Activated gamma-delta T cell treated with anti-CD3 and anti-CD28 coated beads, Interleukin-2, amount 50 U/mL, for 16 hours (primary cell): ENCODE results near the gene ITPKC.

Experiments used
- DNase-seq: peaks from one replicate; pipeline ENCODE4 v3.0.0-alpha.2; 2020; ENCODE audit warnings: low read depth

The ITPKC gene

DNA sequence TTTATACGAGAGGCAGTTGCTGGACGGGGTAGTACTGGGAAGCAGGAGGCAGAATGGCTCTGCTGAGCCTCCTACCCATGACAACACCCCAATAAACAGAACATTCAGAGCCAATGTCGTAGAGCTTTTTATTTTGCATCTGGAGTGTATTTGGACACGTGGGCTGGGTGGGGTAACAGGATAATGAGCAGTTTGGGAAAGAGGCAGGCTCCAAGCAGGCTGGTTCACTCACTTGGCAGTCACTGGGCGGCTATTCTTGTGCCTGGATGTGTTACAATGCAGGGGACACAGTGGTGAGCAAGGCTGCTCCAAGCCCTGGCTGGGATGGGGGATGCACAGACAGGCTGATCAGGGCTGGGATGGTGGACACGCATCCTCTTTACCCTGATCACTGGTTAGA is 23.8 kb downstream of the ITPKC start:
- no peak for DNase-seq

DNA sequence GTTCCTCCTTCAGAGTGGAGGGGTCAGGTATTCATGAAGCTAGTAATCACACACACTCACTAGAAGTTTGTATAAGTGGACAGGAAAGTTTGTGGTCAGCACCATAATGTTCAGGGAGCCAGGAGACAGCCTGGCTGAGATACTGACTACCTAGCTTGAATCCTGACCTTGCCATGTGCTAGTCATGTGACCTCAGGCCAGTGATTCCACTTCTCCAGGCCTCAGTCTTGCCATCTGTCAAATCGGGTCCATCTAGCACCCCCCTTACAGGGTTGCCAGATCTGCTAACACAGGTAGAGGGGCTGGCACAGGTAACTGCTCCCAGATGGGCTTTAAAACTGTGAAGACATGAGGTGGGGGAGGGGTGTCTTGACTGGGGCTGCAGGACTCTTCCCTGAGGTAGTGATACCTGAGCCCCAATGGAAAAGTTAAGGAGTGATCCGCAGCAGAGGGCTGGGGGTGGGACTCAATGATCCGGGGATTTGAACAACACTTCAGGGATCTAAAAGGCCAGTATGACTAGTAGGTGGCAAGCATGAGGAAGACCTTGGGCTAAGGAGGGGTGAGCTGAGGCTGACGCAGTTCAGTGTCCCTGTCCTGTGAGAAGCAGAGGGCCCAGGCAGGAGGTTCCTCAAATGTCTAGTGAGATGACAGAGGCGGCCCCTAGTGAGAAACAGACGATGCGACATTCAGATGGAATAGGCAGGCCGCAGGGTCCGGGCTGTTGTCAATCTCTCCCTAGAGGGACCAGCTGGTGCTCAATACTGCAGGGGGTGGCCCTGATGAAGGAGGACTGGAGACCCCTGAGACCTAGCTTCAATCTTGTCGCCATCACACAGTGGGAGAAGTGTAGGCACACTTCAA is 24.8 kb downstream of the ITPKC start:
- no peak for DNase-seq

DNA sequence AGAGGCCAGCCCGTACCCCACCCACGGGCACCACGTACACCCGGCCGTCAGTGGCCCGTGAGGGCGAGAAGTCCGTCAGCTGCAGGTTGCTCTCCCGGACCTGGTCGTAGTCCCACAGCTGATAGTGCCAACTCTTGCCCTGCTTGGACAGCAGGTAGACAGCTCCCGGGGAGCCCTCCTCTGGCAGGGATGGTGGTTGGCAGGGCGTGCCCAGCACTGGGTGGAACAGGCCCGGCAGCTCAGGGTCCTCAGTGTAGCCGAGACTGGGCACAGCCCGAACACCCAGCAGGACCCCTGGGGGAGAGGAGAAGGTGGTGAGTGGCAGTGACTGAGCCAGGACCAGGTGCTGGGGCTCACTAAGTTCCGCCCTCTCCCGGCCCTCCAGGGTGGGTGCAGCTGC is 25.6 kb downstream of the ITPKC start:
- no peak for DNase-seq

DNA sequence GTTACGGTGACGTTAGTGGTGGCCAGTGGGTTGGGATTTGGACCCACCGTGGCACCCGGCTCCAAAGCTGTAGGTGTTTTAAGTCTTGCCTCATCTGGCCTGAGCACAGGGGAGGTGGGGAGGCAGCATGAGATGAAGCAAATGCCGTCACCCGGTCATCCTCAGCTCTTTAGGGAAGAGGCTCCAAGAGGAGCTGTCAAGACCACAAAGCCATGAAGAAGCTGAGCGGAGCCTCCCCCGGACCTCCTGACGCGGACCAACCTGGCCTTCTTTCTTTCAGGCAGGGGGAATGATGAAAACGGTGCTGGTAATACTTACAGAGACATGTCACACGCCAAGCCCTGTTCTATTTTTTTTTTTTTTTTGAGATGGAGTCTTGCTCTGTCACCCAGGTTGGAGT is 26.0 kb downstream of the ITPKC start:
- no peak for DNase-seq

DNA sequence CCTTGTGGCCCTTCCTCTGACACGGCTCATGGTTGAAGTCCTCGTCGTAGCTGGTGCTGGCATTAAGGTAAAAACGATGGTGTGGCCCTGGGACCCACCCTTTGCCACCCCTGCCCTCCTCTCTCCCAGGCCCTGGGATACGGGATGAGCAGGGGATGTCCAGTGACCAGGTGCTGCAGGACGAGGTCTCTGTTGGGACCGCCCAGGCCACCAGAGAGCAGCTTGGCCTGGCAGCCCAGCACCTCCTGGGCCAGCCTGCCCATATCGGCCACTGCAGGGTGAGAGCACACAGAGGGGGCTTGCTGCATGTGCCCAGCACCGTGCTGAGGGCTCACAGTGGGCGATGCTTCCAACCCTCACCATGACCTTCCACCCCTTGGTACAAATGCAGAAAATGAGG is 27.0 kb downstream of the ITPKC start:
- DNase-seq, result no peak

DNA sequence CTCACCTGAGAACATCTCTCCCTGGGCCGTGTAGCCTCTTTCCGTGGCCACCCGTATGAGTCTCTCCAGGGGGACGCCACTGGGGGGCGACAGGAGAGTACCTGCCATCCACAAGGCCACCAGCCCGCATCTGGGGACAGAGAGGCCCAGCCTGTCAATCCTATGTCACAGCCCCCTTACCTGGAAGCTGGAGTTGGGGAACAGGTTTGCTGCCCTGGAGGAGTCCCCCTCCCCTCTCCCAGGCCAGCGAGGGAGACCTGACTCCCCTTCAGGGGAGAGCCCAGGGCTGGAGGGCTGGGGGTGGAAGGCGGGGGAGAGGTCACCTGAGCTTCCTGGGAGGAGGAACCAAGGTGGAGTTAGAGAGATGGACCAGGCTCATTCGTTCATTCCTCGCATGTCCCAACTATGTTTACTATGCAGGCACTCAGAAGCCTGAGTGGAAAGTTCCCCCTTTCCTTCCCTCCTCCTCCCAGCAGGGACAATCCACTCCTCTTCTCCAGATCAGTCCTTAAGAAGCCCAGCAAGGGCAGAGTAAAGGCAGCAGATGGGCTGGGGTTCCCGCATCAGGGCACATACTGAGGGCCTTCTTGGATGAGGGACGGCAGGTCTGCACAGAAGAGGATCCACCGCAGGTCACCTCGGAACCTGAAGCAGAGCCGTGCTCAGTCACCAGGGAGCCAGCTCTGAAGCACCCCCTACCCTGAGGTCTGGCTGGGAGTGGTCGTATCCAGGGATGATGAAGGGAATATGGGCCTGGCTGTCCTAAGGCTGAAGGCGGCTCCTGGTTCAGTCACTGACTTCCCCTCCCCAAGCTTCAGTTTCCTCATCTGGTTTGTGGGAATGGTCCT is 27.9 kb downstream of the ITPKC start:
- no peak for DNase-seq

DNA sequence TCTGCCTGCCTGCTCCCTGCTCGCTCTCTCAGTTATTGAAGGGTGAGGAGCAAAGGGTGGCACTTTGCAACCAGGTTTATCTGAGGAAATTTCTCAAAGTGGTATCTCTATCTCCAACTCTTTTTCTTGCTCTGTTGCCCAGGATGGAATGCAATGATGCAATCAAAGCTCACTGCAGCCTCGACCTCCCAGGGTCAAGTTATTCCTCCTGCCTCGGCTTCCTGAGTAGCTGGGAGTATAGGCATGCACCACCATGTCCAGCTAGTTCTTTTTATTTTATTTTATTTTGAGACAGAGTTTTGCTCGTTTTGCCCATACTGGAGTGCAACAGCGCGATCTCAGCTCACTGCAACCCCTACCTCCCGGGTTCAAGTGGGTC is 28.5 kb downstream of the ITPKC start:
- DNase-seq, result no peak

DNA sequence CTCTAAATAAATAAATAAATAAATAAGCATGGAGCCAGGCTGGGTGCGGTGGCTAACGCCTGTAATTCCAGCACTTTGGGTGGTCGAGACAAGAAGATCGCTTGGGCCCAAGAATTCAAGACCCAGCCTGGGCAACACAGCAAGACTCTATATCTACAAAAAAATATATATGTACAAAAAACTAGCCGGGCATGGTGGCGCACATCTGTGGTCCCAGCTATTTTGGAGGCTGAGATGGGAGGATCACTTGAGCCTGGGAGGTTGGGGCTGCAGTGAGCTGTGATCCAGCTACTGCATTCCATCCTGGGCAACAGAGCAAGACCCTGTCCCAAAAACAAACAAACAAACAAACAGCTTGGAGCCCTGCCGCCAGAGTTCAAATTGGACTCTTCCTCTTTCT is 30.6 kb downstream of the ITPKC start:
- no peak for DNase-seq

DNA sequence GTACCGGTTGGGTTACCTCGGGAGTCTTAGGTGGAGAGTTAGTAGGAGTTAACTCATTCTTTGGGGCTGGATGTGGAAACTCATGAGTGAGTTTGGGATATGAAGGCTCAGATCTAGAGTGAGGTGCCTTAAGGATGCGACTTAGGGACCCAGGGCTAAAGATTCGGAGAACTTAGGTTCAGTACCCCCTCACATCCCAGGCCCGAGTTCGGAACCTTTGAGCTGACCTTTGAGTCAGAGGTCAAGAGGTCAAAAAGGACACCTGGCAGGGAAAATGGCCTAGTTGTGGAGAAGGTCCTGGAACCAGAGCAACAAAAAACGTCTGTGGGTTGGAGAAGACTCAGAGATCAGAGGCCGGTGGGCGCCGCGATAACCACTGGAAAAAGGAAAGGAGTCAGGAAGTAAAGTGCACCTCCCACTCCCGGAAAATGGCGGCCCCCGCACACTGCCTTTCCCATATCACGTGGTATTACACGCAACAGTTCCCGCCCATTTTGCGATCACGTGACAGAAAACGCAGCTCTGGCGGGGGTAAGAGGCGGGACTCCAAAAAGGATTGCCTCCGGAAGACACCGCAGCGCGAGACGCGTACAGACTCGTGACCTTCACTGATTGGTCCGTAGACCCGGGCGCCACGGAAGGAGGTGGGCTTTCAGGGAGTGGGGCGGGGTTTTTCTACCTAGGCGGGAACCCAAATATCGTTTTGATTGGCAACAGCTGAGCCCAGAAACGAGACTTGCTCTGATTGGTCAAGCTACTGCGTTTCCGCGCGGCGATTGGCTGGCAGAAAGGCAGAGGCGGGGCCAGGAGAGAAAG is 33.4 kb downstream of the ITPKC start, which contains the start of gene ACTMAP:
TSS of gene ACTMAP (minus strand) at position 420 of the 816 bp plus-strand sequence. CDS start 674 bp downstream, outside the sequence.
- peak; percentile 98 for DNase-seq

DNA sequence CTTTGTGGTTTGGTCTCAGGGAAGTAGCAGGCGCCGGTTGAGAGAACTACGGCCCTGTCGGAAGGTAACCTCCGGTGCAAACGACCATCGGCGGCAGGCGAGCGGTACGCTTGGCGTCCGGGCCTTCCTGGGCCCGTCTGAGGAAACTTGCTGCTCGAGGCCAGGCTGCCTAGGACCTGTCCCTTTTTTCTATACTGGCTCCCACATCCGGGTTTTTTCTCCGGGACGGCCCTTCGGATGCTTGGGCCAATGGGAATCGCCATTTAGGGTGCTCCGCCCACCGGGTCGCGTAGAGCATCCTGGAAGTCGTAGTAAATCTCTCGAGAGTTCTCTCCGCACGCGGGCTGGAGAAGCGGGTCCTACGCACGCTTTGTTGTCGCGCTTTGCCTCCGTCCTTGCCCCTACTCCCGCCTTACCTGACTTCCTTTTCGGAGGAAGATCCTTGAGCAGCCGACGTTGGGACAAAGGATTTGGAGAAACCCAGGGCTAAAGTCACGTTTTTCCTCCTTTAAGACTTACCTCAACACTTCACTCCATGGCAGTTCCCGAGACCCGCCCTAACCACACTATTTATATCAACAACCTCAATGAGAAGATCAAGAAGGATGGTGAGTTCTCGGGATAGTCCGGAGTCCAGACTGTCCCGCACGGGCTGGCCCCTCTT is 34.1 kb downstream of the ITPKC start, which contains the start of gene SNRPA:
TSS of gene SNRPA (plus strand) at position 330 of the 664 bp plus-strand sequence. CDS start at position 536, 206 bp downstream.
- DNase-seq, result peak; percentile 95

DNA sequence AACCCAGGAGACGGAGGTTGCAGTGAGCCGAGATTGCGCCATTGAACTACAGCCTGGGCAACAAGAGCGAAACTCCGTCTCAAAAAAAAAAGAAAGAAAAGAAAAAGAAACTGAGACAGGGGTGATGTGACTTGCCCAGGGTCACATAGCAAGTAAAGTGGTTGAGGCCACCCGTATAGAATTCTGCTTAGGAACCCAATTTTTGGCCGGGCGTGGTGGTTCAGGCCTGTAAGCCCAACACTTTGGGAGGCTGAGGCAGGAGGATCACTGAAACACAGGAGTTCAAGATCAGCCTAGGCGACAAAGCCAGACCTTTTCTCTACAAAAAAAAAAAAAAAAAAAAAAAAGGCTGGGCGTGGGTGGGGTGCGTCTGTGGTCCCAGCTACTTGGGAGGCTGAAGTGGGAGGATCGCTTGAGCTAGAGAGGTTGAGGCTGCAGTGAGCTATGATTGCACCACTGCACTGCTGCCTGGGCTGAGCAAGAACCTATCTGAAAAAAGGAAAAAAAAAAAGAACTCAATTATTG is 35.4 kb downstream of the ITPKC start:
- DNase-seq, result no peak

DNA sequence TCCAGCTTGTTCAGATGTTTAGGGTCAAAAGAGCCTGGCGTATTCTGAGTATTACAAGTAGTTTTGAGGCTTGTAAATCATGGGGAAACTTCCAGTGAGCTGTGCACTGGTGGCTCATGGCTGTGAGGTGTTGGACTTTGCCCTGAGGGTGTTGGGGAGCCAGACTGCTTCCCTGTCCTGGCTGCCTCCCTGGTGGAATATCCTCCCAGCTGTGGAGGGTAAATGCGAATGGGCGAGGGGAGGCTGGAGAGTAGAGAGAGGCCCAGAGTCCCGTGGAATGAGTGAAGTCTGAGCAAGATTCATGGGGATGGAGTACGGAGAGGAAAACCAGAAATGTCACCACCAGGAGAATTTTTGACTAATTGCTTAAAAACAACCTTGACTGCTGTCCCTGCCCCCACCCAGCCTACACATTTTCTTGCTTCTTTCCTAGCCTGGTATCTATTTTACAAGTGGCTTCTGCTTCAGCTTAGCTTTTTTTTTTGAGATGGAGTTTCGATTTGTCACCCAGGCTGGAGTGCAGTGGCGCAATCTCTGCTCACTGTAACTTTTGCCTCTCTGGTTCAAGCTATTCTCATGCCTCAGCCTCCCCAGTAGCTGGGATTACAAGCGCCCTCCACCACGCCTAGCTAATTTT is 37.8 kb downstream of the ITPKC start:
- DNase-seq, result no peak

DNA sequence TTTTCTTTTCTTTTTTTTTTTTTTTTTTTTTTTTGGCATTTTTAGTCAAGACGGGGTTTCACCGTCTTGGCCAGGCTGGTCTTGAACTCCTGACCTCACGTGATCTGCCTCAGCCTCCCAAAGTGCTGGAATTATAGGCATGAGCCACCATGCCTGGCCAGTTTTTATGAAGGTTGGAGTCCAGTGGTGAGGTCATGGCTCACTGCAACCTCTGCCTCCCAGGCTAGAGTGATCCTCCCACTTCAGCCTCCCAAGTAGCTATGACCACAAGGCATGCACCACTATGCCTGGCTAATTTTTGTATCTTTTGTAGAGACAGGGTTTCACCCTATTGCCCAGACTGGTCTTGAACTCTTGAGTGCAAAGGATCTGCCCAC is 38.3 kb downstream of the ITPKC start:
- DNase-seq, result no peak

DNA sequence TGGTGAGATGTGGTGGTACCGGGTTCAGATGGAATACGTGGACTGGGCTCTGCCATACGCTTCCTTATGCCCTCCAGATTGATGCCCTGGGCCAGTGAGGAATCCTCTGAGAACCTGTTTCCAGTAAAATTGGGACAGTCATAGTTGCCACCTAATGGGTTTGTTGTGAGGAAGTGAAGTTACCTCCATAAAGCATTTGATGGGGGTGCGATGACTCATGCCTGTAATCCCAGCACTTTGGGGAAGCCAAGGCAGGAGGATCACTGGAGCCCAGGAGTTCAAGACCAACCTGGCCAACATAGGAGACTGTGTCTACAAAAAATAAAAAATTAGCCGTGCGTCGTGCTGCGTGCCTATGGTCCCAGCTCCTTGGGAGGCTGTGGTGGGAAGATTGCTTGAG is 38.9 kb downstream of the ITPKC start:
- DNase-seq, result no peak

DNA sequence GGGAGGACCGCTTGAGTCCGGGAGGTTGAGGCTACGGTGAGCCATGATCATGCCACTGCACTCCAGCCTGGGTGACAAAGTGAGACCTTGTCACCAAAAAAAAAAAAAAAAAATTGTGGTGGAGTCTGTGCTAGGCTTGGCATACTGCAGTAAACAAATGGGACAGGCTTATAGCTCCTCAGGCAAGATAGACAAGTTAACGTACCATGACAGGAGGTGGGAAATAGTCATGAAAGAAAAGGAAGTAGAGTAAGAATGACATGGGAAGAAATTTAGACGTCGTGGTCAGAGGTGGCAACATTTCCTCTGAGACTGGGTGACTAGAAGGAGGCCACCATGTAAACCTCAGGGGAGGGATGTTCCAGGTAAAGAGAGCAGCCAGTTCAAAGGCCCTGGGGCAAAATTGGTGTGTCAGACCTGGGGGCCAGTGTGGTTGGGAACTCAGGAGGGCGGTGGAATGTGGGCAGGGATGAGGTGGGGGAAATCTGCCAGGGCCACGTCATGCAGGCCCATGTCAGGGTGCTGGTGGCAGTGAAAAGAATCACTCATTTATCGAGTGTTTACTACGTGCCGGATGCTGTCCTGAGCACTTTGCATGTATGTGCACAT is 39.7 kb downstream of the ITPKC start:
- peak; percentile 28 for DNase-seq

DNA sequence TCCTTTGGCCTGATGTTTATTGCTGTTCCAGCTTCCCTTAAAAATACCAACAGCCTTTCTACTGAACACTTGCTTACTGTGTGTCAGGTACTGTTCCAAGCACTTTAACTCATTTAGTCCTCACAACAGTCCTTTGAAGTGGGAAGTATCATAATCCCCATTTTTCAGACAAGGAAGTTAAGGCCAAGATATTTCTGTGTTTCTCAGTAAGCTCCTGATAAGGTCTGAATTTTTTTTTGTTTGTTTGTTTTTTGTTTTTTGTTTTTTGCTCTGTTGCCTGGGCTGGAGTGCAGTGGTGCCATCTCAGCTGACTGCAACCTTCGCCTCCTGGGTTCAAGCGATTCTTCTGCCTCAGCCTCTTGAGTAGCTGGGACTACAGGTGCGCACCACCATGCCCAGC is 41.6 kb downstream of the ITPKC start:
- no peak for DNase-seq

DNA sequence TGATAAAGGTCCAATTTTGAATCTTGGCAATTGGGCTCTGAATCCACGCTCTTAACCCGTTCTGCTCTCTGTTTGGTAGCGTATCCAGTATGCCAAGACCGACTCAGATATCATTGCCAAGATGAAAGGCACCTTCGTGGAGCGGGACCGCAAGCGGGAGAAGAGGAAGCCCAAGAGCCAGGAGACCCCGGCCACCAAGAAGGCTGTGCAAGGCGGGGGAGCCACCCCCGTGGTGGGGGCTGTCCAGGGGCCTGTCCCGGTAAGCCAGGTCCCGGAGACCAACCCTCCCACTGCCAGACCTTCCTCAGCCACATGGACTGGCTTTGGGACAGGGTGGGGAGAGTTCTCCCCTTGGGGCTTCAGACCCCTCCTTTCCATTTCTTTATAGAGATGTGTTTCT is 42.4 kb downstream of the ITPKC start:
- no peak for DNase-seq

DNA sequence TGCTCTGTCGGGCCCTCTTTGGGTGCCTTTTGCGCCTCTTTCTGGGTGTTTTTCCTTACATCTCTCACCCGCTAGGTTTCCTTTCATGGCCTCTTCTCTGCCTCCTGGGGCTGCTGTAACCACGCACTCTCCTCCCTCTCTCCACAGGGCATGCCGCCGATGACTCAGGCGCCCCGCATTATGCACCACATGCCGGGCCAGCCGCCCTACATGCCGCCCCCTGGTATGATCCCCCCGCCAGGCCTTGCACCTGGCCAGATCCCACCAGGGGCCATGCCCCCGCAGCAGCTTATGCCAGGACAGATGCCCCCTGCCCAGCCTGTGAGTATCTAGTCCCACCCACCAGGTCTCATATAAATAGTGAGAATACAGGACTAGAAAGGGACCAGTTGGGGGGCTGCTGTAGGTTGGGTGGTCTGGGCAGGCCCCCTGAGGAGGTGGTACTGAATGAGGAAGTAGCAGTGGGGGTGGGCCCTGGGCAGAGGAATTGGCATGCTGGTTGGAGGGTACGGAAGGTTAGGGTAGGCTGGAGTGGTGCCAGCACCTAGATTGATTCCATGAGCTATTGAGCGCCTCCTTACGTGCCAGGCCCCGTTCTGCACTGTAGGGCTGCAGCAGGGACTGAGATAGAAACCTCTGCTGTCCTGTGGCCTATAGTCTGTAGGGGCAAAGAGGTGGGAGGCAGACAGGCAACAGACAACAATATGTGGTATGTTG is 46.0 kb downstream of the ITPKC start:
- no peak for DNase-seq

DNA sequence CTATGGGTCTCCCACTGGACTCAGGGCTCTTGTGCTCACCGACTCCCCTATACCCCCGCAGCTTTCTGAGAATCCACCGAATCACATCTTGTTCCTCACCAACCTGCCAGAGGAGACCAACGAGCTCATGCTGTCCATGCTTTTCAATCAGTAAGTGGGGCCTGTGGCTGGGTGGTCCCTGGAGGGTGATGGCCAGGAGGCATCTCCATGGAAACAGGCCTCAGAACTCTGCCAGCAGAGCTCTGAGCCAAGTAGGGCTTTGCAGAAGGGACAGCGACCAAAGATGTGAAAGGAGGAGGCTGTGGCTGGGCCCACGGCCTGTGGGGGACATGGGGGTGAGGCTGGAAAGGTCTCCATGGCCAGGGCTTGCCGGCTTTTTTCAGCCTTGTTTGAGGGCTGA is 46.6 kb downstream of the ITPKC start:
- DNase-seq, result no peak

DNA sequence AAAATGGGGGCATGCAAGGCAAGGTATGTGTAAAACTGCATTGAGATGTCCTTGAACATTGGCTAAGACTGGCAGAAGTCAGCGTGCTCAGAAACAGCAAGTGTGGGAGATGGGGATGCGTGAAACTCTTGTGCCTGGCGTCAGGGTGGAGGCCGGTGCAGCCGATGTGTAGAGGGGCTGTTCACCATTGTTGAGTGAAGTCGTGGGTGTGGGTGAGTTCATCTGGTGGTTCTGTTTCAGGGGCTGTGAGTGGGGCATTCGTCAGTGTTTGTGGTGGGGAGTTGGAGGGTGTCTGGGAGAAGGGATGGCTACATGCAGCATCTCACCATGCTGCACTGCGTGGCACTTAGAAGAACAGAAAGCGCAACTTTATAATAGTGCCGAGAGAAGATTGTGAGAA is 47.1 kb downstream of the ITPKC start:
- DNase-seq, result no peak
